ENCODE measurements around the gene PEBP1. TPM values are rescaled to one million over a fixed set of nuclear protein-coding genes. Genes with fewer than 3 reads are reported as not detected.

Gene PEBP1
- total and polyA plus RNA-seq, 12 donors = 273 to 552 (median 467) TPM

DNA sequence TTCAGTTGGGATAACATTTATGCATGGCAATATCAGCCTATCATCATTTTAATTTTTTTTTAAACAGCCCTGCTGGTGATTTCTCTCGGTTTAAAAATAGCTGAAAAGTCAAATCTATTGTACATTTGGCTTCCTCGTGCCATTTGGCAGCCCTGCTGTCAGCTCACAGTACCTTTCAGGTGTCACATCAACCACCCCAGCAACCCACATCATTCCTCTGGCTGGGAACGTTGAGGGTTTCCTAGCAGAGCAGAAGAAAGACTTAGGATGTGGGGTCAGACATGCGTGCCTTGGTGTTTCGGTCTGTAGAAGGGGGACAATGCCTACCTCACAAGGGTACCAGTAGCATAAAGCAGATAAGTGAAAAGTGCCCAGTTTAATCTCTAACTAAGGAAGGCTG lies 15.8 kb downstream of the PEBP1 start:
- DNase-seq (no peak), ATAC-seq (no peak)
- 67 to 74% methylated on average over 5 of the region's 5 CpGs for WGBS, 2 donors
- TF ChIP-seq CTCF (IDR thresholded peaks at IDR 0.05) = no peak
- Histone ChIP-seq H3K4me1 (peaks cover 0 to 26% (median 4%) of the 10 kb centered on the region in 9 donors), H3K27me3 (no peaks in the 10 kb centered on the region), H3K36me3 (peaks cover 0 to 81% (median 33%) of the 10 kb centered on the region in 9 donors), H3K9me3 (no peaks in the 10 kb centered on the region), H3K27ac (no peak overlapping the region), H3K4me3 (no peak overlapping the region)
- intact Hi-C loops (cut with DNase I) = no loop called here

DNA sequence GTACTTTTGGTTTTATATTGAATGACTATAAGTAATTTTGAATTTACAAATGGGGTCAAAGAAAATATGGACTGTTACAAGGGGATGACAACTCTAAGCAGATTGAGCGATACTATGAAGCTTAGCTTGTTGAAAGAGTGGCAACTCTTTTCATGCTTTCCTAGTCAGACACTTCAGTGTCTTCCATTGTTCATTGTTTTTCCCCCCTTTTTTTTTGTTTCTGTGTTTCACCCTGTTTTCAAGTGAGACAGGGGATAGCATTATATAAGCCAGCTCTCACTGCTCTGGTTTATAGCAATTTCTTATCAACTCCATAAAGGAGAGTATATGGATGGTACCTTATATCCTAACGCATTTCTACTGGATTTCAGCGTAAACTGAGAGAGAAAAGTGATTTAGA lies 24.6 kb downstream of the PEBP1 start:
- intact Hi-C loops (cut with DNase I) = no loop called here
- no peaks in the 10 kb centered on the region for H3K27me3 ChIP-seq
- H3K27ac ChIP-seq = no peak overlapping the region
- DNase-seq = no peak
- no peak for ATAC-seq
- no peaks in the 10 kb centered on the region for H3K9me3 ChIP-seq
- no peak for TF ChIP-seq CTCF (IDR thresholded peaks at IDR 0.05)
- H3K4me3 ChIP-seq = no peak overlapping the region
- 96 to 97% methylated on average over 3 of the region's 3 CpGs for WGBS, 2 donors
- no peaks in the 10 kb centered on the region for H3K4me1 ChIP-seq
- H3K36me3 ChIP-seq = peaks cover 0 to 88% (median 48%) of the 10 kb centered on the region in 9 donors

DNA sequence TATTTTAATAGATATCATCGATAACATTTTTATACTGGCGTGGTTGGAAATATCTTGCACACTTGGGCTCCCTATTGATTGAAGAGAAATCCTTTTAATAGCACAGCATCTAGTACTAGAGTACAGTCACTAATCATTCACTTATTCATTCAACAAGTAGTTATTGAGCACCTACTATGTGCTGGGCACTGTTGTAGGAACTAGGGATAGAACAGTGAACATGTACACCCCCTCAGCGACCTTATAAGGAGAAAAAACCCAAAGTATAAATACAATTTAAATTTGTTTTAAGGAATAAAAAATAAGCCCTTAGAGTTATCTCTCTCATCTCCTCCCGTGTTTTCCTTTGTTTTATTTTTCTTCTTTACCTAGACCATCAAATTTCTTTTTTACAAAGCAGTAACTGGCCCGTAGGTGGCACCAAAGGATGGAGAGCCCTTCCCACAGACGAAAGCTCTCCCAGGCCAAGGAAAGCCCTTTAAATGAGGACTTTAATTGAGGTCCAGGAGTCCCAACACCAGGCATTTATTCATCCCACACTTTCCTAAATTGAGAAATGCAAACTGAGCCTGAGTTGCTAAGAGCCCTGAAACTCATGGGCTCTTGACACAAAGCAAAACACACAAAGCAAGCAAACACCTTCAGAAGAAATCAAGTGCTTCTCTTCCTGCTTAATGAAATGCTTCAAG lies 29.0 kb downstream of the PEBP1 start:
- 53 to 58% methylated on average over 6 of the region's 6 CpGs for WGBS, 2 donors
- no peaks in the 10 kb centered on the region for H3K4me1 ChIP-seq
- no peak for DNase-seq
- peaks cover 0 to 89% (median 23%) of the 10 kb centered on the region in 9 donors for H3K36me3 ChIP-seq
- no peak overlapping the region for H3K27ac ChIP-seq
- H3K9me3 ChIP-seq = no peaks in the 10 kb centered on the region
- TF ChIP-seq CTCF (IDR thresholded peaks at IDR 0.05) = peak in 8 of 9 donors; percentile 18 to 60 (median 44)
- H3K27me3 ChIP-seq = no peaks in the 10 kb centered on the region
- intact Hi-C loops (cut with DNase I) = loop anchor here in 1 of 10 donors (2.0 kb wide), 1 partner anchor 40 kb away; no protein-coding TSS in a partner anchor
- no peak for ATAC-seq
- no peak overlapping the region for H3K4me3 ChIP-seq

GRCh38 chr12:118166946-118167345 lies 31.0 kb downstream of the PEBP1 start:
- no peak for ATAC-seq
- Histone ChIP-seq H3K4me1 (peaks cover 0 to 6% (median 0%) of the 10 kb centered on the region in 9 donors), H3K36me3 (peaks cover 0 to 89% (median 23%) of the 10 kb centered on the region in 9 donors), H3K27ac (no peak overlapping the region), H3K4me3 (no peak overlapping the region), H3K9me3 (no peaks in the 10 kb centered on the region), H3K27me3 (no peaks in the 10 kb centered on the region)
- intact Hi-C loops (cut with DNase I) = no loop called here
- 84 to 88% methylated on average over 2 of the region's 2 CpGs for WGBS, 2 donors
- no peak for TF ChIP-seq CTCF (IDR thresholded peaks at IDR 0.05)
- DNase-seq = no peak

All from heart right ventricle (tissue), 16 donors.